RWPE2 (cell line): ENCODE measurements around the gene L1CAM.

ENCODE experiments used
- ATAC-seq: fragments of 200-7000 bp; cut with Tn5 transposase; 3 replicates; pipeline ENCODE4 v1.9.1; 2021; ENCODE audit warnings: low read depth
- DNase-seq: peaks from one replicate; pipeline ENCODE4 v3.0.0-alpha.2; 2020; ENCODE audit warnings: low spot score
- H3K27ac ChIP-seq: fragments of 450-650 bp; 2 replicates; pipeline ENCODE4 v1.5.1; 2017; ENCODE audit warnings: mild to moderate bottlenecking; ENCODE audit not compliant: poor library complexity, severe bottlenecking
- H3K27me3 ChIP-seq: fragments of 250-450 bp; sonication (Bioruptor Pico); 2 replicates; pipeline ENCODE4 v1.5.1; 2021; ENCODE audit warnings: mild to moderate bottlenecking, moderate library complexity; ENCODE audit not compliant: insufficient read depth, poor library complexity, severe bottlenecking
- H3K36me3 ChIP-seq: fragments of 250-450 bp; sonication (Bioruptor Pico); 2 replicates; pipeline ENCODE4 v1.5.1; 2020; ENCODE audit warnings: low read depth, mild to moderate bottlenecking, moderate library complexity
- H3K4me1 ChIP-seq: fragments of 250-450 bp; sonication (Bioruptor Pico); 2 replicates; pipeline ENCODE4 v1.5.1; 2021; ENCODE audit warnings: mild to moderate bottlenecking, moderate library complexity; ENCODE audit not compliant: insufficient read depth, poor library complexity, severe bottlenecking
- H3K4me3 ChIP-seq: fragments of 250-450 bp; sonication (Bioruptor Pico); 2 replicates; pipeline ENCODE4 v1.5.1; 2021; ENCODE audit warnings: mild to moderate bottlenecking, moderate library complexity; ENCODE audit not compliant: severe bottlenecking
- H3K9me3 ChIP-seq: fragments of 250-450 bp; sonication (Bioruptor Pico); 2 replicates; pipeline ENCODE4 v1.5.1; 2021; ENCODE audit warnings: mild to moderate bottlenecking, moderate library complexity; ENCODE audit not compliant: severe bottlenecking
- CTCF ChIP-seq: fragments of 450-650 bp; IDR thresholded peaks from one replicate; pipeline ENCODE4 v1.5.1; 2017; ENCODE audit warnings: mild to moderate bottlenecking, moderate library complexity; ENCODE audit not compliant: poor library complexity, severe bottlenecking

L1CAM gene

GRCh38 chrX:153913211-153913610 lies 27.2 kb upstream of the L1CAM start:
- TF ChIP-seq CTCF = no peak
- H3K9me3 ChIP-seq = no peaks in the 10 kb centered on the region

GRCh38 chrX:153911798-153912197 lies 25.8 kb upstream of the L1CAM start:
- Histone ChIP-seq H3K27ac (no peak overlapping the region), H3K36me3 (no peaks in the 10 kb centered on the region), H3K9me3 (no peaks in the 10 kb centered on the region), H3K4me3 (no peak overlapping the region), H3K27me3 (no peaks in the 10 kb centered on the region), H3K4me1 (no peaks in the 10 kb centered on the region)
- DNase-seq (no peak), ATAC-seq (no peak)
- TF ChIP-seq CTCF = no peak

More at GRCh38 chrX:153913211-153913610, 27.2 kb upstream of the L1CAM start:
- Histone ChIP-seq H3K27ac (no peak overlapping the region), H3K4me3 (no peak overlapping the region), H3K4me1 (peaks cover 7% of the 10 kb centered on the region), H3K27me3 (no peaks in the 10 kb centered on the region), H3K36me3 (no peaks in the 10 kb centered on the region)
- ATAC-seq (no peak), DNase-seq (no peak)

GRCh38 chrX:153910446-153910845 lies 24.5 kb upstream of the L1CAM start:
- H3K27ac ChIP-seq = no peak overlapping the region
- no peaks in the 10 kb centered on the region for H3K4me1 ChIP-seq
- H3K36me3 ChIP-seq = no peaks in the 10 kb centered on the region
- TF ChIP-seq CTCF = no peak
- no peaks in the 10 kb centered on the region for H3K27me3 ChIP-seq
- ATAC-seq (no peak), DNase-seq (no peak)
- no peaks in the 10 kb centered on the region for H3K9me3 ChIP-seq
- no peak overlapping the region for H3K4me3 ChIP-seq

GRCh38 chrX:153909980-153910360 lies 24.0 kb upstream of the L1CAM start:
- Histone ChIP-seq H3K9me3 (no peaks in the 10 kb centered on the region), H3K4me3 (no peak overlapping the region), H3K4me1 (no peaks in the 10 kb centered on the region), H3K36me3 (no peaks in the 10 kb centered on the region), H3K27ac (no peak overlapping the region), H3K27me3 (no peaks in the 10 kb centered on the region)
- TF ChIP-seq CTCF = no peak
- DNase-seq = no peak
- ATAC-seq = no peak

GRCh38 chrX:153909024-153909979 lies 23.3 kb upstream of the L1CAM start:
- Histone ChIP-seq H3K36me3 (no peaks in the 10 kb centered on the region), H3K27me3 (no peaks in the 10 kb centered on the region), H3K4me1 (no peaks in the 10 kb centered on the region), H3K27ac (no peak overlapping the region), H3K4me3 (no peak overlapping the region), H3K9me3 (no peaks in the 10 kb centered on the region)
- TF ChIP-seq CTCF = no peak
- ATAC-seq (no peak; the same call in 2 of the 3 replicates), DNase-seq (no peak)
